ENCODE measurements around the gene TUG1. TPM values are rescaled to one million over a fixed set of nuclear protein-coding genes. Genes with fewer than 3 reads are reported as not detected.

Gene TUG1
- total and polyA plus RNA-seq, 9 of the 15 experiments (the other 6 are each of a cell fraction or from before 2014, with no cell fraction given), result 24.7 to 132 (median 58.9) TPM

DNA sequence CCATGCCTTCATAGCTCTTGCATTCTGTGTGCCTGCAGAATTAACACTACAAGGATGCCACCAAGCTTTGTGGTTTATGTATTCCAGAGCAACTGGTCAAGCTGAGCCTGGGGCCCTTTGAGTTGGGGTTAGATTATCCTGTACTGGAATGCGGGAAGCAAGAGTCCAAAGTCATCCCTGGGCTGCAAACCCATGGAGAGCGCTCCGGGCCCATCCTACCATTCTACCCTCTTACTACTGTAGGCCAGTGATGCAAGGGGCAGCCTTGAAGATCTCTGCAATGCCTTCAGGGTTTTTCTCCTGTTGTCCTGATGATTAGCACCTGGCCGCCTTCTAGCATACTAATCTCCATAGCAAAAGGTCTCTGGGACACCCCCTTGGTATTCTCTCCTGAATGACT lies 51.3 kb downstream of the TUG1 start:
- H3K27me3 ChIP-seq (ENCODE audit: control insufficient read depth in 2 of 2, insufficient read depth in 2 of 2, low read length in 2 of 2), result no peaks in the 10 kb centered on the region; a peak in 1 of 5 replicates
- H3K36me3 ChIP-seq (ENCODE audit: control insufficient read depth, insufficient read depth, low read length), result no peaks in the 10 kb centered on the region
- H3K9me1 ChIP-seq (ENCODE audit: control insufficient read depth, insufficient read depth, low read length), result no peaks in the 10 kb centered on the region
- no peaks in the 10 kb centered on the region for H3K9me3 ChIP-seq (replicated peaks; ENCODE audit: control insufficient read depth, insufficient read depth, low read depth, low read length)
- in situ Hi-C loops (cut with MboI), result no loop called here
- no peak overlapping the region for H3K27ac ChIP-seq (ENCODE audit: extremely low read depth, low read depth, low read length)
- ATAC-seq (no peak), DNase-seq (ENCODE audit: extremely low read depth in 1 of 4, low spot score in 3 of 4) (no peak), FAIRE-seq (no peak)
- H4K20me1 ChIP-seq (replicated peaks; ENCODE audit: control insufficient read depth, insufficient read depth, low read length), result no peaks in the 10 kb centered on the region
- no peak overlapping the region for H2AFZ ChIP-seq (ENCODE audit: low read depth, low read length)
- no peaks in the 10 kb centered on the region for H3K4me1 ChIP-seq (replicated peaks in 1 of 2; ENCODE audit: control insufficient read depth in 2 of 2, insufficient read depth in 2 of 2, low read length in 2 of 2)
- BruUV-seq (replicated peaks), result no TSS peak
- H3K4me3 ChIP-seq, result no peak overlapping the region
- H3K9ac ChIP-seq (ENCODE audit: insufficient read depth in 1 of 2, low read depth in 2 of 2, low read length in 2 of 2), result no peak overlapping the region
- no peaks in the 10 kb centered on the region for H3K79me2 ChIP-seq (ENCODE audit: control insufficient read depth, insufficient read depth, low read length)
- intact Hi-C loops (cut with micrococcal nuclease), result no loop called here
- WGBS (ENCODE audit: insufficient coverage, low coverage, missing lambda C conversion rate), result 66% methylated on average over 3 of the region's 4 CpGs
- H3K4me2 ChIP-seq (ENCODE audit: insufficient read depth, low read length), result no peak overlapping the region
- ChIA-PET POLR2A (no interaction called here), CTCF (ENCODE audit: low intra/inter-chr PET ratio) (no interaction called here)
- TF ChIP-seq ZFPM2 (CRISPR knock-in tag; IDR thresholded peaks at IDR 0.05) (no peak), TRIM28 (IDR thresholded peaks at IDR 0.05) (no peak), MBD1 (CRISPR knock-in tag; IDR thresholded peaks at IDR 0.05) (no peak), FOXA3 (CRISPR knock-in tag; conservative IDR thresholded peaks at IDR 0.05 in 1 of 2, IDR thresholded peaks at IDR 0.05 in 1 of 2) (no peak), ZNF75A (CRISPR knock-in tag; IDR thresholded peaks at IDR 0.05) (no peak), FOXK1 (CRISPR knock-in tag; IDR thresholded peaks at IDR 0.05; ENCODE audit: borderline replicate concordance) (no peak), HDAC6 (IDR thresholded peaks at IDR 0.05; ENCODE audit: low read depth, low read length) (no peak), MEIS2 (IDR thresholded peaks at IDR 0.05; ENCODE audit: partially characterized antibody) (no peak), RBM14 (IDR thresholded peaks at IDR 0.05; ENCODE audit: borderline replicate concordance, insufficient read depth, low read depth, low read length) (no peak), U2AF2 (optimal IDR thresholded peaks at IDR 0.05; ENCODE audit: low read depth, low read length) (no peak), ZNF589 (CRISPR knock-in tag; IDR thresholded peaks at IDR 0.05; ENCODE audit: low read depth) (no peak)
- TF ChIP-seq, protein P1, sequence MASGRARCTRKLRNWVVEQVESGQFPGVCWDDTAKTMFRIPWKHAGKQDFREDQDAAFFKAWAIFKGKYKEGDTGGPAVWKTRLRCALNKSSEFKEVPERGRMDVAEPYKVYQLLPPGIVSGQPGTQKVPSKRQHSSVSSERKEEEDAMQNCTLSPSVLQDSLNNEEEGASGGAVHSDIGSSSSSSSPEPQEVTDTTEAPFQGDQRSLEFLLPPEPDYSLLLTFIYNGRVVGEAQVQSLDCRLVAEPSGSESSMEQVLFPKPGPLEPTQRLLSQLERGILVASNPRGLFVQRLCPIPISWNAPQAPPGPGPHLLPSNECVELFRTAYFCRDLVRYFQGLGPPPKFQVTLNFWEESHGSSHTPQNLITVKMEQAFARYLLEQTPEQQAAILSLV (tag; IDR thresholded peaks at IDR 0.05), result no peak
